HG02938 (cell line): ENCODE measurements around the gene BCAN.
"Not testable (repeated sequence)": the region's sequence is repeated elsewhere in the genome, so short reads cannot be mapped to it uniquely, and the experiment has no call there.

Source experiments
- ATAC-seq: cut with Tn5 transposase; IDR thresholded peaks from one replicate; pipeline ENCODE4 v1.9.1; 2021; ENCODE audit warnings: mild to moderate bottlenecking, moderate library complexity; ENCODE audit not compliant: unreplicated experiment

BCAN gene

DNA sequence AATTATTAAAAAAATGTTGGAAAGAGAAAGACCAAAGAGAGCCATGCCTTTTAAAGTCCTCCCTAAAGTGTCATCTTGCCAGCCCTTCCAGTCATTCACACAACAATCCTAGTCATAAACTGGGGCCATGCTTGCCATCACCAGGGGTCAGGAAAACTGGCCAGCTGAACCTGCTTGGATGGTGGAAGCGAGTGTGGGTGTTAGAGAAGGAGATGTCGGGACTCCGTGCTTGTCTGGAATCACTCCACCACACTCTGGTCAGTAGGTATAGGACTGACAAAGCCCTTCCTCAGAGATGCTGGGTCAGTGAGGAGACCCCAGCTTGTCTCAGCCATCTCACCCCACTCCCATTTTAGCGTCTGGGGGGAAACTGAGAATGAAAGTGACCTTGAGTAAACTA lies 26.0 kb upstream of the BCAN start:
- ATAC-seq = no peak

DNA sequence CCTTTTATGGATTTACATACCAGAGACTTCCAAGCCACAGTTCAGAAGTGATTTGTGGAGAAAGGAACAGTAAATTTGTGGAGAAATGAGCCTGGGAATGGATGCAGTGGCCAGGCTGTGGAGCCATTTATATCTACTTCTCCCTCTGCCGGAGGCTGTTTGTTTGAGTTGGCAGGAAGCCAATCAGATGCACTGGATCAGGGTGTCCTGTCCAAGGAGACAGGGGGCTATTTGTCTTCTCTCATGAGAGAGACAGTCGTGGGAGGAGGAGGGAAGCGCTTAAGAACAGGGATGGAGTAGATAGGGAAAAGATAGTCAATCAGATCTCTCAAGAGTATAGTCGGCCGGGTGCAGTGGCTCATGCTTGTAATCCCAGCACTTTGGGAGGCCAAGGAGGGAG lies 25.5 kb upstream of the BCAN start:
- ATAC-seq = no peak

DNA sequence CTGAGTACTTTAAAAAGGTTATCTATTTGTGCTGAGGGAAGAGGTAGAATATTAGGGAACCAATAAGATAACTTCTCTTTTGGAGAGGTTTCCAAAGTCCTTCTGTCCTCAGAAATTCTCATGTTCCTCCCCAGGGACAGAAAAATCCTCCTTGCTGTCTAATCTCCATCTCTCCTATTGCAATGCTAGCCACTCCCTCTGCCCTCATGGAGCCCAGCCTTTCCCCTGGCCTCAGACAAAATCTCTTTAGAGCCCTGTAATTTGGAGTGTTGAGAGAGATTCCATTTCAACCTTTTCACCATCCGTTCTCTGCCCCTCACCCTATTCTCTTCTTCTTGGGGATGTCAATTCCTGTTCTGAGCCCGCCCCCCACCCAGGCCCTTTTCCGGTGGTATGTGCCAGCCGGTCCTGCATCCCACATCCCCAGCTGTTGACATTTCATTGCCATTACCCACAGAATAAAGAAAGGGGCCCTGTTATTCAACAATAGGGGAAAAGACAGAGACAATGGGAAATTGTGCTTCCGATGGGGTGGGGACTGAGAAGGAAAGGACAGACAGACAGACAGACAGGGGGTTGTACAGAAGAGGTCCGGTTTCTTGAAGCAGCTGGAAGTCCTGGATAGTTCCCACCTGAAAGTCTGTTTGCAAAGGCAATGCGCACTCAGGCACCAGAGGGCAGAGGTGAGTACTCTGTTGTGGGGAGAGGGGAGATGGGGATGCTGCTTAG lies 22.9 kb upstream of the BCAN start, which contains the start of gene HAPLN2:
HAPLN2 (plus strand) TSS at position 563 of the 729 bp plus-strand sequence. CDS start 4,076 bp downstream, outside the sequence.
- no peak for ATAC-seq

DNA sequence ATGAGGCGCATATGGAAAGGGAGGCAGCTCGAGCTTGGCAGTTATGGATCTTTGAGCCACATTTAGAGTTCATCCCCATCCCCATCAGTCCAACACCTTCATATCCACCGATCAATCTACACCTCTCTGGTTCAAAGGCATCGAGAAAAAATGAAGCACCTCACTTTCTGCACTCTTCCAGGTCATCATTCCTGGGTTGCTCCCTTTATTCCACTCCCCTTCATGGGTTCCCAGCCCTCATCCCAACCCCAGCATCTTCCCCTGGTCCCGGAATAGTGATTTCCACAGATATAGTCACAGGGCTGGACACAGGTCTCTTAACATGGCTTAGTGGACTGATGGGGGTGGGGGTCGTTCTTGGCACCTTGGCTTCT lies 22.3 kb upstream of the BCAN start:
- no peak for ATAC-seq

DNA sequence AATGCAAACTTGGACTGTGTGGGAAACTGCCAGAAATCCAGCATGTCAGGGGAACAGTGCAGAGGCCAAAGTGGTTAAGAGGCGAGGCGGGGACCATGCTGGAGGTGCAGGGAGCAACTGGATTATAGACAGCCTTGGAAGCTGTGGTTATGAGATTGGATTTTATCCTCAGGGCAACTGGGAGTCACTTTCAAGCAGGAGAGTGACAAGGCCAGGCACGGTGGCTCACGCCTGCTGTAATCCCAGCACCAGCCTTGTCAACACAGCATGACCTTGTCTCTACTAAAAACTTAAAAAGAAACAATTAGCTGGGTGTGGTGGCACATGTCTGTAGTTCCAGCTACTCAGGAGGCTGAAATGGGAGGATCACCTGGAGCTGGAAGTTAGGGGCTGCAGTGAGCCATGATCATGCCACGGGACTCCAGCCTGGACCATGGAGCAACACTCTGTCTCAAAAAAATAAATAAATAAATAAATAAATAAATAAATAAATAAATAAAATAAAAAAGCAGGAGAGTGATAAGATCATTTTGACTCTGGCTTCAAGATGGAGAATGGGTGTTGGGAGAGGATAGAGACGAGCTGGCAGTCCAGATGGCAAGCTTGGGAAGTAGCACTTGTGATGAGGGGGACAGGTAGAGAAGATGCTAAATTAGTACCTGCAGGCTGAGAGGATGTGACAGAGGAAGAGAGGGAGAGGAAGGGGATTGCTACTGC lies 19.2 kb upstream of the BCAN start:
- no peak for ATAC-seq

DNA sequence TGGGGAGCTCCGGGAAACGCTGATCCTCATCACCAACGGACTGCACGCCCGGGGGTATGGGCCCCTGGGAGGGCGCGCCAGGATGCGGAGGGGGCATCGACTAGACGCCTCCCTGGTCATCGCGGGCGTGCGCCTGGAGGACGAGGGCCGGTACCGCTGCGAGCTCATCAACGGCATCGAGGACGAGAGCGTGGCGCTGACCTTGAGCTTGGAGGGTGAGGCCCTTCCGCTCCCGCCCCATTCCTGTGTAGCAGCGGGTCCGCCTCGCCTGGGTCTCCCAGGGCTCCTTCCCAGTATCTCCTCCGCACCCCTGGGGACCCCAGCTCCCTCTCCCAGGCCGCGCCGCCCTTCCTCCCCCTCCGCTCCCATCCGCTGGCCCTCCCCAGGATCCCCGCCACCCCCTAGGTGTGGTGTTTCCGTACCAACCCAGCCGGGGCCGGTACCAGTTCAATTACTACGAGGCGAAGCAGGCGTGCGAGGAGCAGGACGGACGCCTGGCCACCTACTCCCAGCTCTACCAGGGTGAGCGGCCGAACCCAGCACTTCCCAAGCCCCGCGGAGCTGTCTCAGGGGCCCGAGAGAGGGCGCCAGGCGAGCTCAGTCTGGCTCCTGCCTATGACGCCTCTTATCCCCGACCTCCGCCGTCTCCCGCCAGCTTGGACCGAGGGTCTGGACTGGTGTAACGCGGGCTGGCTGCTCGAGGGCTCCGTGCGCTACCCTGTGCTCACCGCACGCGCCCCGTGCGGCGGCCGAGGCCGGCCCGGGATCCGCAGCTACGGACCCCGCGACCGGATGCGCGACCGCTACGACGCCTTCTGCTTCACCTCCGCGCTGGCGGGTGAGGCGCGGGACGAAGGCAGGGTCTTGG lies 17.7 kb upstream of the BCAN start:
- no peak for ATAC-seq

DNA sequence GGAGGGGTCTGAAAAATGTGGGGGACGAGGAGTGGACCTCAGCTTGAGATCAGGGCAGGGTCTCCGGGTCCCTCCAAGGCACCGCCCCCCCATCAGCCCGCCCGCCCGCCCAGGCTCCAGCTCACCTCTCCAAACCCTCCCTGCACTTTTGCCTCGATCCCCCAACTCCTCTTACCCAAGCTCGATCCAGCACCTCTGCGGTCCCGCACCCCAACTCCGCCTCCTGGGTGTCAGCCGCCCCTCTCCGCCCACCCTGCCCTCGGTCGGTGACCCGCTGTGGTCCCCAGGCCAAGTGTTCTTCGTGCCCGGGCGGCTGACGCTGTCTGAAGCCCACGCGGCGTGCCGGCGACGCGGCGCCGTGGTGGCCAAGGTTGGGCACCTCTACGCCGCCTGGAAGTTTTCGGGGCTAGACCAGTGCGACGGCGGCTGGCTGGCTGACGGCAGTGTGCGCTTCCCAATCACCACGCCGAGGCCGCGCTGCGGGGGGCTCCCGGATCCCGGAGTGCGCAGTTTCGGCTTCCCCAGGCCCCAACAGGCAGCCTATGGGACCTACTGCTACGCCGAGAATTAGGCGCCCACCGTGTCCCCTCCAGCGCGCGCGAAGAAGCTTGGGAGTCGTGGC lies 17.0 kb upstream of the BCAN start:
- ATAC-seq = no peak

DNA sequence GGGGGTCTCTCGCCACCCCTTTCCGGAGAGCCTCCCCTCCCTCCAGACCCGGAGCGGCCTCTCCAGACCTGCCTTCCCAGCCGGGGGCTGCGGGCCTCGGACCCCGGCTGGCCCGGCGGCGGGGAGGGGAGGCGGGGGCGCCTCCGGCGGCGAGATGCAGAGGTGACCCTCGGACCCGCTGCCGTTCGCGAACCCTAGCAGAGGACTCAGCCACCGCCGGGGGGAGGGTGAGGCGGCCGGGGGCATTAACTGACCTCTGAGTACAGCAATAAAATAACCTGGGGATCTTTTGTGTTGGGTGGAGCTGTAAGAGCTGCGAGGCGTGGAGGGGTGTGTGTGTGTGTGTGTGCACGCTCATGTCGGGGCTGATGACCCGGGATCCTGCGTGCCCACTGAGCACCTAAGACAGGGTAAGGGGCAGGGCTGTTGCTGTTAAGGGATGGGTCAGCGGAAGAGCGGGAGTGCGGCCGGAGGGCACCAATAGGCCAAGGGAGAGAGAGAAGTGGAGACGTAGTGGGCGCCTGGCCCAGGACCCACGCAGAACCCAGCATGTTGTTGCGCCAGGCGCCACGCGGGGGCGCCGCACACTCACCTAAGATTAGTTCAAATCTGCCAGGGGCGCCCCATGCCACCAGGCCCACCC lies 16.4 kb upstream of the BCAN start:
- no peak for ATAC-seq

DNA sequence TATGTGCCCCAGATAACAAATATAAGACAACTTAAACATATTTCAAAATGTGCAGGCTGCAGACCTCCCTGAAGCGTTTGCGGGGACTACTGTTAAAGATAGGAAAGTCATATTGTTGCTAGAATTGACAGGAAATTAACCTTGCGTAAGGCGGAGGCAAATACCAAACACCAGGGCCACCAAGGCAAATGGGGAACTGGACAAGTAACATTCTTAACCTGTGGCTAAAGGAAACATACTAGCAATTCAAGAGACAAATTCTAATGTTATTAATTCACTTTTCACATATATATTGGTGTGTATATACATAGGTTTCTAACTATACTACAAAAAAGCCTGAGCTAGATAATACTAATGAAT lies 15.9 kb upstream of the BCAN start:
- no peak for ATAC-seq

DNA sequence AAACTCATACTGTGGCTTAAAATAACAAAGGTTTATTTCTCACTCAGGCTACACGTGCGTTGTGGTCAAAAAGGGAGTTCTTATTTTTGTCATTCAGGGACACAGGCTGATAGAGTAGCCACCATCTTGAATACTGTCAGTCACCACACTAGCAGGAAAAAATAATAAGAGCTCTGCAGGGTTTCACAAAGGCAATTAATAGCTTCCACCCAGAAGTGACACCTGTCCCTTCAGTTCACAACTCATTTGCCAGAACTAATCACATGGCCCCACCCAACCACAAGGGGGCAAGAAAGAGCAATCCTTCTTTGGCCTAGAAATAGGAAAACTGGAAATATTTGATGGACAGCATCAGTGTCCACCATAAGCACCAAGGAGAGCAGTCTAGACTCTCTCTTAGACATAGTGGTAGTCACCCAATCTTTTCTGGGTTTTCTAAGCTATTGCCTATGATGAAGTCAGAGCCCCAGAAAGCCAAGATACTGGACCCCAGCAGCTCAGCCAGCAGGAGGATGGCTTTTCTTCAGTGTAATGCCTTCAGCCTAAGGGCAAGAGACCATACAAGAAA lies 14.5 kb upstream of the BCAN start:
- no peak for ATAC-seq

DNA sequence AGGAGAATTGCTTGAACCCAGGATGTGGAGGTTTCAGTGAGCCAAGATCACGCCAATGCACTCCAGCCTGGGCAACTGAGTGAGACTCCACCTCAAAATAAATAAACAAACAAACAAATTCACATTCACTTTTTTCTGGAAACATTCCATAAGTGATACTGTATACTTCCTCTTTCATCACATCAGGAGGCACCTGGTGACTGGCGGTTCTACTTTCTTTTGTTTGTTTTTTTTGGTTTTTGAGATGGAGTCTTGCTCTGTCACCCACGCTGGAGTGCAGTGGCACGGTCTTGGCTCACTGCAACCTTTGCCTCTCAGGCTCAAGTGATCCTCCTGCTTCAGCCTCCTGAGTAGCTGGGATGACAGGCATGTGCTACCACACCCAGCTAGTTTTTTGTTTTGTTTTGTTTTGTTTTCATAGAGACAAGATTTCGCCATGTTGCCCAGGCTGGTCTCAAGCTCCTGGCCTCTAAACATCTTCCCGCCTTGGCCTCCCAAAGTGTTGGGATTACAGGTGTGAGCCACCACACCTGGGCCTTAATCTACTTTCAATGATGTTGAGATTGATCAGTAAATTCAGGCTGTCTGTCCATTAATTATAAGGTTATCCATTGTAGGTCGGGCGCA lies 12.0 kb upstream of the BCAN start:
- ATAC-seq = no peak

DNA sequence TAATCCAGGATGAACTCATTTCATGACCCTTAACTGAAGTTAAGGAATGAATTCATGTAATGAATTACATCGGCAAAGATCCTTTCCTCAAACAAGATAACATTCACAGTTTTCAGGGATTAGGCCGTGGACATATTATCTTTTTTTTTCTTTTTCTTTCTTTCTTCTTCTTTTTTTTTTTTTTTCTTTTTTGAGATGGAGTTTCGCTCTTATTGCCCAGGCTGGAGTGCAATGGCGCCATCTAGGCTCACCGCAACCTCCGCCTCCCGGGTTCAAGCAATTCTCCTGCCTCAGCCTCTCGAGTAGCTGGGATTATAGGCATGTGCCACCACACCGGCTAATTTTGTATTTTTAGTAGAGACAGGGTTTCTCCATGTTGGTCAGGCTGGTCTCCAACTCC lies 10.8 kb upstream of the BCAN start:
- not testable (repeated sequence) for ATAC-seq

DNA sequence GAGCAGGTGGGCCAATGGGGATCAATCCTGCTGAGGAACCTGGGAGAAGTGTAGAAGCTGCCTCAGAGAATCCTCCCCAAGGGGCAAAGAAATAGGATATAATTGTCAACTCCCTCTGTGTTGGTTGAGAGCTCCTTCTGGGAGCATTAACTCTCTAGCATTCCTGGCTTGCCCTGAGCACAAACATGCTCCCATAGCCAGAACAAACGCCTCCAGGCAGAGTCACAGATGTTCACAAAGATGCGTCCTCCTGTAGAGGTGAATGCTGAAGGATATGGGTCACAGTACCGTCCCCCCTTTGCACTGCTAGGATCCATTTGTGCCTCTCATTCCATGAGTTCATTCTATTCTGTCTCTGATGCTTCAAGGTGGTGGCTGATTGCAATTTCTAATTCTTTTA lies 9.6 kb upstream of the BCAN start:
- no peak for ATAC-seq

DNA sequence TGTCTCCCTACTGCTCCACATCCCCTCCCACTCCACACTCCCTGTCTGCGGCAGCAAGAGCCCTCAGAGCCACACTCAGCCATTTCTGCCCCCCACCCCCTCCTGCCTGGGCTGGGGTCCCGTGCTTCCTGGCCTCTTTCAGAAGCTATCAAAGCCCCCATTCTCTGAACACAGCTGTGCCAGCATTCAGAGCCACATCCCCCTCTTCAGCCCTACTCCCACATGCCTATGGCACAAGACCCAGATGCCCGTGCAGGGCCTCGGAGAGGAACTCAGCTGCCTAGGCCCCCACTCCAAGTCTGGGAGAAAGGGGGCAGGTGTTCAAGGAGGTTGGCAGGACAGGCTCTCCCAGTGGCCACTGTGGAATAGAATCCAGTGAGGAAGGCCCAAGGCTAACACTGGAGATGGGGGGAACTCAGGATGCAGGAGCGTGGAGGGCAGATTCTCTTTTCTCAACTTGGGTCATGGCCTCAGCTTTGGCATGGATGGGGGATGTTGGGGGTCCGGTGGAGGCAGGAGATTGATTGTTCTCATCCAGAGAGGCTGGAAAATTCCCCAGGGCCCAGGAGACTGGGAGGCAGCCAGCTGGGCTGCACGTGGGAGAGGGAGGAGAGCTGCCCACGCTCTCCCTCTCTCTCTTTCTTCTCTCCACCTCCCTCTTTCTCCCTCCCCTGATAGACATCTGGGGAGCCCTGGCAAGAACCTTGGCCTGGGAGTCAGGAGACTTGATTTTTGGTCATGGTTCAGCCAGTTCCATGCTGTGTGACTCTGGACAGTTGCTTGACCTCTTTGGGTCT lies 3.5 kb upstream of the BCAN start:
- ATAC-seq = no peak

DNA sequence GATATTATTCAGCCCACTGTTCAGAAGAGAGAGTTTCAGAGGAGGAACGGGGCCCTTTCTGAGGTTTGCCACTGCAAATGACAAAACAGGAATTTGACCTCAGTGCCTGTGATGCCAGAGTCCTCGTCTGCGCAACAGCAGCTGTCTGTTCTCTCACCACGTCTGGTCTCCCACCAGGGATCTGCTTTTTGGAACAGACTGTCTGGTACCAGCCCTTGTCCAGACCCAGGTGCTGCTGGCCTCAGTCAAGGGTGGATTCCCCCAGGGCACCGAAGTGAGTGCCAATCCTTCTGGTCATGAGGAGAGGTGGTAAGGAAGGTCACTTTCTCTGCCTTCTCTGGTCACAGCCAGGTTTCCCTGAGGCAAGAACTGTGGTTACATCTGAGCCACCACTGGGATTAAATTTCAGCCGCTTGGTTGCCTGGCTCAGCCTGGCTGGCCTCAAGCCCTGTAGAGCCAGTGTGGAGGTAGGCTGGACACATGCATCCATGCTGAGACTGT lies 2.3 kb upstream of the BCAN start:
- no peak for ATAC-seq

DNA sequence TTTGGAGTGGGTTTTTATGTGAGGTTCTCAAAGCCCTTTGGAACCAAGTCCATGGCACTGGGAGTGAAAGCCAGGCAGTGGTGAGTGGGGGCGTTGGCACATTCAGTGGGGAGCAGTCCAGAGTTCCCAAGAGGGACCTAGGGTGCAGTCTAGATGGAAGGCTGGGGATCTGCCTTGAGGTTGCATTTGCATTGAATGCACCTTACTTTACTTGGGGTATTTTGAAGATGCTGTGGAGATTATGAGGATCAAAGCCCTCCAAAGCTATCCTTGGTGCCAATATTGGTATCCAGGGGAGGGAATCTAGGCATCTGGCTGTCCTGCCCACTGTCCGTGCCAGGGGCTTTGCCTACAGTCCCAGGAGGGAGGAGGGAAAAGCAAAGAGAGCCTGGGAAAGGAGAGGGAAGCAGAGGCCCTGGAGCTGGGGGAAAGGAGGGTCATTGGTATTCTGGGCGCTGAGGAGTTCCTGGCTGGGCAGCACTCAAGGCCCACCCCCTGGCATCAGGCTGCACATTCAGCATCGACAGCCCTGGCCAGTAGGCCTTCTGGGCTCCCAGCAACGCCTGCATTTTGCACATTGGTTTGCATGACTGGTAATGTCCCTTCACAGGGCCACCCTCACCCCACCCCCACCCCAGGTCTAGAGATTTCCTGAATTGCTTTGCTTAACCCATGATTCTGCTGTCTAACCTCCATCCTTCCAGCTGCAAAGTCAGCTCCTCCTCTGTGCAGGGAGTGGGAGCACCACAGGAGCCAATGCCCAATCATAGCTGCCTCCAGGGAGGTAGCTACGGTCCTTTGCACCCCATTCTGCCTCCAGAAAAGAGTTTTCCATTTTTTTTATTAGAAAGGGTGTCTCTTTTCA lies 843 bp upstream of the BCAN start:
- no peak for ATAC-seq

DNA sequence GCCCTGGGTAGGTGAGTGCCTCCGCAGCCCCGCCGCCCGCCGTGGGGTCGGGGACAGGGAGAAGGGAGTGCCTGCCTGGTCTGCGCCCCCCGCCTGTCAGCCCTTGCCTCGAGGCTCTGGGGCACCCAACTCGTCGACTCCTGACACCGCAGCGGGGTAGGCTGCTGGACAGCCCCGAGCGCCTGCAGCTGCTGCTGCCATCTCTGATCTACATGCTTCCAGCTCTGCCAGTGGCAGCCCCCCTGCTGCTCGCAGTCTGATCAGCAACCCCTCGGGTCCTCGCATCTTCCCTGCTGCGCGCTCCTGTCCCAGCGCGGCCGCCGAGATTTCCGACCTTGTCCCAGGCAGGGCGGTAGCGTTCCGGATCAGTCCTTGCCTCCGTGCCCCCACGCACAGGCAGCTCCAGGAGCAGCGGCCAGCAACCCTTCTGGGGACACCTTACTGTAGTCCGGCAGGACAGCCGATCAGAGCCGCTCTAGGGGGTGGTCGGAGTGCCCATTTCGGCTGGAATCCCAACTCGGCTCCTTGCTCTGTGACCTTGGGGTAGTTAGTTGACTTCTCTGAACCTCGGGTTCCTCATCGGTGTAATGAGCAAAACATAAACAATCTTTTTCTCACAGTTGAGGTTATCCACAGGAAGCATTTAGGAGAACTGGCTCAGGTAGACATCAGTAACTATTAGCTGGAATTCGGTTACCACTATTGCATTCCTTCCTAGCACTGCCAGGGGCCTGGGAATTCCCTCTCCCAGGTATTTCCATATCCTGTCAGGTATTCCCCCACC lies 540 bp downstream of the BCAN start:
- ATAC-seq = no peak
